ENCODE measurements around the gene ALKBH5. TPM values are rescaled to one million over a fixed set of nuclear protein-coding genes. Genes with fewer than 3 reads are reported as not detected.

The ALKBH5 gene
- total RNA-seq, 1 experiment from 2014 or later = 105 TPM

- TF ChIP-seq ZBTB43 (CRISPR knock-in tag; IDR thresholded peaks at IDR 0.05) (no peak), ATF1 (CRISPR knock-in tag; IDR thresholded peaks at IDR 0.05) (no peak)
- TF ChIP-seq, protein P1, sequence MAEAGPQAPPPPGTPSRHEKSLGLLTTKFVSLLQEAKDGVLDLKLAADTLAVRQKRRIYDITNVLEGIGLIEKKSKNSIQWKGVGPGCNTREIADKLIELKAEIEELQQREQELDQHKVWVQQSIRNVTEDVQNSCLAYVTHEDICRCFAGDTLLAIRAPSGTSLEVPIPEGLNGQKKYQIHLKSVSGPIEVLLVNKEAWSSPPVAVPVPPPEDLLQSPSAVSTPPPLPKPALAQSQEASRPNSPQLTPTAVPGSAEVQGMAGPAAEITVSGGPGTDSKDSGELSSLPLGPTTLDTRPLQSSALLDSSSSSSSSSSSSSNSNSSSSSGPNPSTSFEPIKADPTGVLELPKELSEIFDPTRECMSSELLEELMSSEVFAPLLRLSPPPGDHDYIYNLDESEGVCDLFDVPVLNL (CRISPR knock-in tag; IDR thresholded peaks at IDR 0.05; ENCODE audit: borderline replicate concordance, low read depth) = no peak
- TF ChIP-seq, protein P2, sequence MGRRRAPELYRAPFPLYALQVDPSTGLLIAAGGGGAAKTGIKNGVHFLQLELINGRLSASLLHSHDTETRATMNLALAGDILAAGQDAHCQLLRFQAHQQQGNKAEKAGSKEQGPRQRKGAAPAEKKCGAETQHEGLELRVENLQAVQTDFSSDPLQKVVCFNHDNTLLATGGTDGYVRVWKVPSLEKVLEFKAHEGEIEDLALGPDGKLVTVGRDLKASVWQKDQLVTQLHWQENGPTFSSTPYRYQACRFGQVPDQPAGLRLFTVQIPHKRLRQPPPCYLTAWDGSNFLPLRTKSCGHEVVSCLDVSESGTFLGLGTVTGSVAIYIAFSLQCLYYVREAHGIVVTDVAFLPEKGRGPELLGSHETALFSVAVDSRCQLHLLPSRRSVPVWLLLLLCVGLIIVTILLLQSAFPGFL (CRISPR knock-in tag; IDR thresholded peaks at IDR 0.05; ENCODE audit: borderline replicate concordance) = no peak
Observed at GRCh38 chr17:18187226-18187625, 3.6 kb downstream of the ALKBH5 start (continued).

DNA sequence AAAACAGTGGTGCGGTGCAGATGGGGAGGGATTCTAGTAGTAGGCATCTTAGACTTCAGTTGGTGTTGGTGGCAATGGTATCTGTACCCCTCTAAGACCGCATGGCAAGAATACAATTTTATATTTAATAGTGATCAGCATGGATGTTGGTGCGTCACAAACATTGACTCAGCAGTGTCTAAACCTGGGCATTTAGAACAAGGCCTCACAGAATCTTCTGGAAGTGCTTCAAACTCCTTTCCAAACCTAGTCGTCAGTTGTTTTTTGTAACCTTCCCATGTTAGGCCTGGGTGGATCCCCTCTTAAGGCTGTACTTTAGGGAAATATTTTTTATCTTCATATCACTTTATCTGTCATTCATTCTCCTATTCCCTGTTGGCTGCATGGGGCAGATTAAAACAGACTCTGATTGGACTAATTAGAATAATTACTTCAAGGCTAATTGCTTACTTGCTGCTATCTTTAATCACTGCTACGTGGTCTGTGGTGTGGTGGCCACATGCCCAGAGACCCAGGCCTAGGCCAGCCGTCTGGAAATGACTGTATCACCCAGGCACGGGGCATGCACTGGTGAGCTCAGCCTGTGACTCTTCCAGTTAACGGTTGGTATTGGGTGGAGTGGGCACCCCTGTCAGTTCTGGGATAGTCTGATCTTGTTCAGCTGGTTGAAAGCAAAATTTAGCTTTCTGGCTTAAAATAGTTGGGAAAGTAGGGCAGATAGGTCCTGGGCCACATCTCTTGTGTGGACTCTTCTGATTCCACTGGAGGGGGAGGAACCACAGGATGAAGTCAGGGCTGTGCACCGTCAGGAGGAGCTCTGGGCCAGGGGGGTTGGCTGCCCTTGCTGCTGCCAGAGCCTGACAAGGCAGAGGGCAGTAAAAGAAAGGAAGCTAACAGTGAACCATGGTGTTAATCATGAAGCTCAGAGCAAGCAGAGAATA, 4.5 kb downstream of the ALKBH5 start:
- peak overlapping the region; percentile 93; the same call in 1 of the 2 replicates for H3K4me3 Mint-ChIP-seq
- DNase-seq (ENCODE audit: low spot score) (no peak), ATAC-seq (no peak)
- H3K36me3 Mint-ChIP-seq = peaks cover 40% of the 10 kb centered on the region
- ChIA-PET POLR2A (no interaction called here), CTCF (interaction anchor here (2.1 kb wide), 1 partner anchor 45 kb away, joined by 8 read pairs; no protein-coding TSS in a partner anchor)
- H3K9me3 Mint-ChIP-seq = no peaks in the 10 kb centered on the region
- no peak for TF ChIP-seq MYBL2 (CRISPR knock-in tag; IDR thresholded peaks at IDR 0.05)
- TF ChIP-seq SP1 (CRISPR knock-in tag; conservative IDR thresholded peaks at IDR 0.05) = no peak
- no peak for TF ChIP-seq SMAD4 (CRISPR knock-in tag; IDR thresholded peaks at IDR 0.05)
- TF ChIP-seq ZNF416 (CRISPR knock-in tag; IDR thresholded peaks at IDR 0.05) = no peak
- no peak for TF ChIP-seq NR1H2 (CRISPR knock-in tag; IDR thresholded peaks at IDR 0.05)
- no peak for TF ChIP-seq MXD4 (CRISPR knock-in tag; IDR thresholded peaks at IDR 0.05; ENCODE audit: borderline replicate concordance)
- TF ChIP-seq STAT6 (CRISPR knock-in tag; conservative IDR thresholded peaks at IDR 0.05; ENCODE audit: low read depth) = no peak
- TF ChIP-seq, protein P3, sequence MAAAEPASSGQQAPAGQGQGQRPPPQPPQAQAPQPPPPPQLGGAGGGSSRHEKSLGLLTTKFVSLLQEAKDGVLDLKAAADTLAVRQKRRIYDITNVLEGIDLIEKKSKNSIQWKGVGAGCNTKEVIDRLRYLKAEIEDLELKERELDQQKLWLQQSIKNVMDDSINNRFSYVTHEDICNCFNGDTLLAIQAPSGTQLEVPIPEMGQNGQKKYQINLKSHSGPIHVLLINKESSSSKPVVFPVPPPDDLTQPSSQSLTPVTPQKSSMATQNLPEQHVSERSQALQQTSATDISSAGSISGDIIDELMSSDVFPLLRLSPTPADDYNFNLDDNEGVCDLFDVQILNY (CRISPR knock-in tag; IDR thresholded peaks at IDR 0.05) = no peak
- TF ChIP-seq, protein P4, sequence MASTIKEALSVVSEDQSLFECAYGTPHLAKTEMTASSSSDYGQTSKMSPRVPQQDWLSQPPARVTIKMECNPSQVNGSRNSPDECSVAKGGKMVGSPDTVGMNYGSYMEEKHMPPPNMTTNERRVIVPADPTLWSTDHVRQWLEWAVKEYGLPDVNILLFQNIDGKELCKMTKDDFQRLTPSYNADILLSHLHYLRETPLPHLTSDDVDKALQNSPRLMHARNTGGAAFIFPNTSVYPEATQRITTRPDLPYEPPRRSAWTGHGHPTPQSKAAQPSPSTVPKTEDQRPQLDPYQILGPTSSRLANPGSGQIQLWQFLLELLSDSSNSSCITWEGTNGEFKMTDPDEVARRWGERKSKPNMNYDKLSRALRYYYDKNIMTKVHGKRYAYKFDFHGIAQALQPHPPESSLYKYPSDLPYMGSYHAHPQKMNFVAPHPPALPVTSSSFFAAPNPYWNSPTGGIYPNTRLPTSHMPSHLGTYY (CRISPR knock-in tag; IDR thresholded peaks at IDR 0.05) = no peak
- no peak for TF ChIP-seq CREB1 (CRISPR knock-in tag; IDR thresholded peaks at IDR 0.05)
- TF ChIP-seq, protein P5, sequence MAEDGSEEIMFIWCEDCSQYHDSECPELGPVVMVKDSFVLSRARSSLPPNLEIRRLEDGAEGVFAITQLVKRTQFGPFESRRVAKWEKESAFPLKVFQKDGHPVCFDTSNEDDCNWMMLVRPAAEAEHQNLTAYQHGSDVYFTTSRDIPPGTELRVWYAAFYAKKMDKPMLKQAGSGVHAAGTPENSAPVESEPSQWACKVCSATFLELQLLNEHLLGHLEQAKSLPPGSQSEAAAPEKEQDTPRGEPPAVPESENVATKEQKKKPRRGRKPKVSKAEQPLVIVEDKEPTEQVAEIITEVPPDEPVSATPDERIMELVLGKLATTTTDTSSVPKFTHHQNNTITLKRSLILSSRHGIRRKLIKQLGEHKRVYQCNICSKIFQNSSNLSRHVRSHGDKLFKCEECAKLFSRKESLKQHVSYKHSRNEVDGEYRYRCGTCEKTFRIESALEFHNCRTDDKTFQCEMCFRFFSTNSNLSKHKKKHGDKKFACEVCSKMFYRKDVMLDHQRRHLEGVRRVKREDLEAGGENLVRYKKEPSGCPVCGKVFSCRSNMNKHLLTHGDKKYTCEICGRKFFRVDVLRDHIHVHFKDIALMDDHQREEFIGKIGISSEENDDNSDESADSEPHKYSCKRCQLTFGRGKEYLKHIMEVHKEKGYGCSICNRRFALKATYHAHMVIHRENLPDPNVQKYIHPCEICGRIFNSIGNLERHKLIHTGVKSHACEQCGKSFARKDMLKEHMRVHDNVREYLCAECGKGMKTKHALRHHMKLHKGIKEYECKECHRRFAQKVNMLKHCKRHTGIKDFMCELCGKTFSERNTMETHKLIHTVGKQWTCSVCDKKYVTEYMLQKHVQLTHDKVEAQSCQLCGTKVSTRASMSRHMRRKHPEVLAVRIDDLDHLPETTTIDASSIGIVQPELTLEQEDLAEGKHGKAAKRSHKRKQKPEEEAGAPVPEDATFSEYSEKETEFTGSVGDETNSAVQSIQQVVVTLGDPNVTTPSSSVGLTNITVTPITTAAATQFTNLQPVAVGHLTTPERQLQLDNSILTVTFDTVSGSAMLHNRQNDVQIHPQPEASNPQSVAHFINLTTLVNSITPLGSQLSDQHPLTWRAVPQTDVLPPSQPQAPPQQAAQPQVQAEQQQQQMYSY (CRISPR knock-in tag; IDR thresholded peaks at IDR 0.05) = no peak
- TF ChIP-seq RORB (CRISPR knock-in tag; IDR thresholded peaks at IDR 0.05) = no peak
- no peaks in the 10 kb centered on the region for H3K27me3 Mint-ChIP-seq (ENCODE audit: low read depth)
- H3K4me1 Mint-ChIP-seq = peaks cover 41% of the 10 kb centered on the region
- H3K27ac Mint-ChIP-seq = peak overlapping the region; percentile 40; the same call in 1 of the 2 replicates

All from WTC11 (cell line).